ENCODE results near the gene ADAM21. TPM values are rescaled to one million over a fixed set of nuclear protein-coding genes. Genes with fewer than 3 reads are reported as not detected.

ADAM21 gene
- total and polyA plus RNA-seq, 2 of the 13 experiments (the other 11 are each of a cell fraction or from before 2014, with no cell fraction given): 0.03 to 0.07 TPM

DNA sequence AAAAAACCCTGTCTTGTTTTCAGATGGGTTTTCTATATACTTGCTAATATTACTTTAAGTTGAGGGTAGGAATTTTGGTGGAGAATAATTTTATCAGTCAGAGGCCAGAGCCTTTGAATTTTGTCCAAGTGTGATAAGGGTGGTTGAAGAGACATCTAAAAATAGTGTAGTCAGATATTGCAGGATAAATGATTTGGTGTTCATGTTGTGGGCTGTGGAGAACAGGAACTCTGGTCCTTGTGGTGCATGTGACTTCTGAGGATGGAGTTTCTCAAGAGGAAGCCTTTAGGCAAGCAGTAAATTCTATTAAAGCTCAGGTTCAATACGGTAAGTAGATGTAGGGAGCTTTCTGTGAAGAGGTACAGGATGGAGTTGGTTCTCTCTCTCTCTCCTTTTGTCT lies 2.8 kb downstream of the ADAM21 start:
- H3K4me2 ChIP-seq (ENCODE audit: low read depth, low read length): no peak overlapping the region
- WGBS (ENCODE audit: low lambda C conversion rate): 7% methylated on average over 1 of the region's 1 CpG
- no peak overlapping the region for H3K4me3 ChIP-seq (replicated peaks in 1 of 3; ENCODE audit: insufficient read depth in 1 of 3, low read depth in 2 of 3, low read length in 3 of 3)
- no peak overlapping the region for H3K27ac ChIP-seq (ENCODE audit: extremely low read length, insufficient read depth, low read length)
- DNase-seq (ENCODE audit: low spot score) (no peak), ATAC-seq (no peak), FAIRE-seq (no peak)
- intact Hi-C loops (cut with micrococcal nuclease; ENCODE audit: unreplicated experiment): no loop called here
- no peaks in the 10 kb centered on the region for H3K27me3 ChIP-seq (ENCODE audit: control insufficient read depth in 1 of 2, insufficient read depth in 2 of 2, low read length in 2 of 2)
- no peak overlapping the region for H2AFZ ChIP-seq (ENCODE audit: low read length)
- POLR2A ChIA-PET: no interaction called here
- no peaks in the 10 kb centered on the region for H3K36me3 ChIP-seq (replicated peaks in 1 of 2; ENCODE audit: control insufficient read depth in 1 of 2, insufficient read depth in 2 of 2, low read length in 2 of 2)
- H3K9me3 ChIP-seq (ENCODE audit: low read length): no peaks in the 10 kb centered on the region
- in situ Hi-C loops (cut with HindIII; ENCODE audit: extremely low pct_ligation_motif_present, low pct_unique_long_range_greater_than_20kb): no loop called here
- no TSS peak for BruUV-seq (replicated peaks)
- H3K9ac ChIP-seq (ENCODE audit: insufficient read depth, low read depth, low read length): no peak overlapping the region
- H3K79me2 ChIP-seq (ENCODE audit: insufficient read depth, low read length): no peaks in the 10 kb centered on the region
- CTCF ChIA-PET (ENCODE audit: low intra/inter-chr PET ratio, low total read pairs): no interaction called here
- no peaks in the 10 kb centered on the region for H3K4me1 ChIP-seq (ENCODE audit: insufficient read depth, low read length)
- H4K20me1 ChIP-seq (ENCODE audit: insufficient read depth, low read length): no peaks in the 10 kb centered on the region
- TF ChIP-seq ZNF124 (CRISPR knock-in tag; IDR thresholded peaks at IDR 0.05) (no peak), ARNT2 (CRISPR knock-in tag; IDR thresholded peaks at IDR 0.05; ENCODE audit: low read depth) (no peak), ZNF569 (CRISPR knock-in tag; IDR thresholded peaks at IDR 0.05; ENCODE audit: borderline replicate concordance) (no peak), TARDBP (CRISPR knock-in tag; IDR thresholded peaks at IDR 0.05) (no peak), ZNF839 (CRISPR knock-in tag; IDR thresholded peaks at IDR 0.05; ENCODE audit: borderline replicate concordance) (no peak), MYC (CRISPR knock-in tag; IDR thresholded peaks at IDR 0.05; ENCODE audit: borderline replicate concordance) (no peak), ATRX (CRISPR knock-in tag; IDR thresholded peaks at IDR 0.05; ENCODE audit: borderline replicate concordance) (no peak), PHF8 (CRISPR knock-in tag; IDR thresholded peaks at IDR 0.05) (no peak), PPARG (CRISPR knock-in tag; conservative IDR thresholded peaks at IDR 0.05) (no peak), ZNF256 (CRISPR knock-in tag; conservative IDR thresholded peaks at IDR 0.05) (no peak)
- TF ChIP-seq, protein P1, sequence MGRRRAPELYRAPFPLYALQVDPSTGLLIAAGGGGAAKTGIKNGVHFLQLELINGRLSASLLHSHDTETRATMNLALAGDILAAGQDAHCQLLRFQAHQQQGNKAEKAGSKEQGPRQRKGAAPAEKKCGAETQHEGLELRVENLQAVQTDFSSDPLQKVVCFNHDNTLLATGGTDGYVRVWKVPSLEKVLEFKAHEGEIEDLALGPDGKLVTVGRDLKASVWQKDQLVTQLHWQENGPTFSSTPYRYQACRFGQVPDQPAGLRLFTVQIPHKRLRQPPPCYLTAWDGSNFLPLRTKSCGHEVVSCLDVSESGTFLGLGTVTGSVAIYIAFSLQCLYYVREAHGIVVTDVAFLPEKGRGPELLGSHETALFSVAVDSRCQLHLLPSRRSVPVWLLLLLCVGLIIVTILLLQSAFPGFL (CRISPR knock-in tag; IDR thresholded peaks at IDR 0.05): no peak

All from HepG2 (cell line).